GM19324 (cell line): Measurements from ENCODE around the gene B9D1.
A peak's percentile ranks its signal among the peaks of the same experiment; 100 is the strongest.

Experiments
- ATAC-seq: cut with Tn5 transposase; IDR thresholded peaks from one replicate; pipeline ENCODE4 v1.9.1; 2021; ENCODE audit warnings: mild to moderate bottlenecking, moderate library complexity; ENCODE audit not compliant: unreplicated experiment, low FRiP score

B9D1 gene

GRCh38 chr17:19308398-19308797, 54.1 kb downstream of the B9D1 start:
- ATAC-seq = no peak

DNA sequence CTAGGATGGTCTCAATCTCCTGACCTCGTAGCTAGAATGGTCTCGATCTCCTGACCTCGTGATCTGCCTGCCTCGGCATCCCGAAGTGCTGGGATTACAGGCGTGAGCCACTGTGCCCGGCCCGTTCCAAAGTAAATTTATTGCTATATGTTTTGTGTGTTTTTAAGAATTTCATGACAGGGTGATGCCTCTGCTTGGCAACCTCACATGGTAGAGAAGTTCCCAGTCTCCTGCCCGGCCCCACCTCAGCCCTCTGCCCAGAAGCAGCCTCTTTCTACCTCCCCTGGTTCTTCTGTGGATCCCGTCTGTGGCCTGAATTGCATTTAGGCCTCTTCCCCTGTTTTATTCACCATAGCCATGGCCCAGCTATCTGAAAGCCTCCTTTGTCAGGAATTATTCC, 55.0 kb downstream of the B9D1 start:
- ATAC-seq = no peak

GRCh38 chr17:19306160-19307111, 56.1 kb downstream of the B9D1 start:
- ATAC-seq = peak; percentile 83

- no peak for ATAC-seq
These were observed 56.8 kb downstream of the B9D1 start for GRCh38 chr17:19305761-19306159.

- no peak for ATAC-seq
These were observed 57.3 kb downstream of the B9D1 start for GRCh38 chr17:19305256-19305655.

- no peak for ATAC-seq
These were observed 57.8 kb downstream of the B9D1 start for GRCh38 chr17:19304751-19305150.

DNA sequence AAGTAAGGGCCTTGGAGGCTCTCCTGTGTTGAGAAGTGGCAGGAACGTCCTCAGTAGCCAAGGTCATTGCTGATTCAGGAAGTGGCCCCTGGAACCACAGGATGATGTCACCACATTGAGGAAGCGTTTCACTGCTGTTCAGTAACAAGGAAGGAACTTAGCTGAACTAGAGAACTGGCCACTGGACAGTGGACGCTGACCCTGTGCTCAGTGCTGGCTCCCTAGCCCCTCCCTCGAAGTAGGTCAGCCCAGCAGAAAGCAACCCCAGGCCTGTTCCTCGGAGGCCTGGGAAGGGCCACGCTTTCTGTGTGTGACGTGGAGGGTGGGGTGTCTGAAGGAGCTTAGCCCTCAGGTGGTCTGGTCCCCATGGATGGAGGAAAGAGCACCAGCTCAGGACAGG, 58.3 kb downstream of the B9D1 start:
- ATAC-seq = no peak

- no peak for ATAC-seq
These were observed 59.2 kb downstream of the B9D1 start for GRCh38 chr17:19303367-19303776.

- no peak for ATAC-seq
These were observed 59.7 kb downstream of the B9D1 start for GRCh38 chr17:19302791-19303331.

DNA sequence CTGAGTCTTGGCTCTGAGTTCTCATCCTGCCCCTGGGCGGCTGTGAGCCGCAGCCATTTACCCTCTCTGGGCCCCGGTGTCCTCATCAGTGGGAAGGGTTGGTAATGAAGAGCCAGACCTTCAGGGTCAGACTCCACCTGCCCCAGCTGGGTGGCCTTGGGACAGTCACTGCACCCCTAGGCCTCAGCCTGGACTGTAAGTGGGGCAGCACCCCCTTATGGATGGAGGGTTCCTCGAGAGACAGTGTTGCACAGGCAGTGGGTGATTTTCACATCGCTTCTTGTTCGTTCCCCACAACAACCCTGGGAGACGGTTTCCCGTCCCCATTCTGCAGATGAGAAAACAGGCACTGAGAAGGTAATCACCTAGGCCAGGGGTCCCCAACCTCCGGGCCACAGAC, 60.5 kb downstream of the B9D1 start:
- no peak for ATAC-seq

DNA sequence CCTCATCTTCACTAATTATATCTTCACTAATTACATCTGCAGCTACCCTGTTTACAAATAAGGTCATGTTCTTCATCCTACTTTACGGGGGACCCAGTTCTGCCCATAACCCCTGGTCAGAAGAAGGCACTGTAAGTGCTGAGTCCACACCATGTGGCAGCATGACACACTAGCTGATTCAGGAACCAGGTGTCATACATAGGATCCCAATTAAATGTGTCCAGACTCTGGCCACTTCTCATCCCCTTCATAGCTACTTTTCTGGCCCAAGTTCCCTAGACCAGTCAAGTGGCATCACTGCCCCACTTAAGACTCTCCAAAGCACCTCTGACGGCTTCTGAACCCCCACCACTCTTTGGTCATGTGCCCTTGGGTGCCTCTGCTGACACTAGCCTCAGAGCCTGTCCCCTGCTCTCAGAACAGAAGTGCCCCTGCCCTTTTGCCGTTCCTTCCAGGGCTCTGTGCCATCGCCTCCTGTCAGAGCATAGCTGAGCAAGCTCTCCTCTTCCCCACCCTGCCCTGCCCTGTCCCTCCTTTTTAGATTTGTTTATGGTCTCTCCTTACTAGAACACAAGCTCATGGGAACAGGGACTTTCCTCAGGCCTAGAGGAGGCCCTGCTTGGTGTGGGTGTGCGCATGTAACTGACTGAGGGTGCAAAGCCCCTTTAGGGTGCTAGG, 61.1 kb downstream of the B9D1 start:
- no peak for ATAC-seq

DNA sequence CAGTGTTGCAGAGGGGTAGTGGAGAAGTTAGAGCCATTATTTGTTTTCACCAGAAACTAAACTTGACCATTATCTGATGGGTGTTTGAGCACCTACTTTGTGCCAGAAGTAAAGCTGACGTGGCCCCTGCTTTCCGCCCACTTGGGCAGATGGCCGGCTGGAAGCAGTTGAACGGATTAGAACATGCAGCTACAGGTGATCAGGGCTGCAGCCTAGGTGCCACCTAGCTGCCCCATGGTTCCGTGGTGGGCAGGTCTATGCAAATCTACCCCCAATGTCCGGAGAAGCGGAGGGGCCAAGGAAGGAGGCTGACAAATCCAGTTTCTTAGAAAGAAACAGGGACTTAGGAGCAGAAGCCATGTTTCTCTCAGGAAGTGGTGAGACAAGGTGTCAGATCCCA, 62.7 kb downstream of the B9D1 start:
- ATAC-seq = no peak

- ATAC-seq = no peak
These were observed 63.2 kb downstream of the B9D1 start for GRCh38 chr17:19299214-19299747.

GRCh38 chr17:19298569-19299213, 63.8 kb downstream of the B9D1 start:
- no peak for ATAC-seq

GRCh38 chr17:19296786-19297778, 65.4 kb downstream of the B9D1 start:
- no peak for ATAC-seq

GRCh38 chr17:19295473-19296135, 66.9 kb downstream of the B9D1 start:
- no peak for ATAC-seq

- ATAC-seq = no peak
These were observed 68.1 kb downstream of the B9D1 start for GRCh38 chr17:19294443-19294842.
